ENCODE measurements around the gene ADARB2. TPM values are rescaled to one million over a fixed set of nuclear protein-coding genes. Genes with fewer than 3 reads are reported as not detected.

Gene ADARB2
- total RNA-seq, 6 experiments from 2014 or later, result not detected

DNA sequence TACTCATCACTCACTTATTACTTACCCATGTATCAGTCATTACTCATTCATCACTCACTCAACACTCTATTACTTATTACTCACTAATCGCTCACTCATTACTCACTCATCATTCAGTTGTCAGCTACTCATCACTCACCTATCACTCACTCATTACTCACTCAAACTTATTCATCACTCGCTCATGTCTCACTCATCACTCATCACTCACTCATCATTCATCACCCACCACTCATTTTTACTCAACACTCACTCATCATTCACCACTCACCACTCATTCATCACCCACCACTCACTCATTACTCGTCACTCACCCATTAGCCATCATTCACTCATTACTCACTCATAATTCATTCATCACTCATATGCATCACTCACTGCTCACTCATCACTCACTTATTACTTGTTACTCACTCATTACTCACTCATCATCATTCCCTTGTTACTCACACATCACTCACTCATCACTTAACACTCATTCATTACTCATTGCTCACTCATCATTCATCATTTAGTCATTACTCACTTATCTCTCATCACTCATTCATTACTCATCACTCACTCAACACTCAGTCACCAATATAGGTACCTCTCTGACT lies 237.9 kb downstream of the ADARB2 start:
- Mint-ChIP-seq H3K4me1 (ENCODE audit: low read depth) (no peaks in the 10 kb centered on the region), H3K27me3 (ENCODE audit: insufficient read depth) (no peaks in the 10 kb centered on the region; the same call in 1 of the 2 replicates), H3K36me3 (ENCODE audit: low read depth) (no peaks in the 10 kb centered on the region), H3K4me3 (no peak overlapping the region), H3K27ac (no peak overlapping the region), H3K9me3 (peaks cover 37% of the 10 kb centered on the region)
- no peak for DNase-seq
- TF ChIP-seq, protein P1, sequence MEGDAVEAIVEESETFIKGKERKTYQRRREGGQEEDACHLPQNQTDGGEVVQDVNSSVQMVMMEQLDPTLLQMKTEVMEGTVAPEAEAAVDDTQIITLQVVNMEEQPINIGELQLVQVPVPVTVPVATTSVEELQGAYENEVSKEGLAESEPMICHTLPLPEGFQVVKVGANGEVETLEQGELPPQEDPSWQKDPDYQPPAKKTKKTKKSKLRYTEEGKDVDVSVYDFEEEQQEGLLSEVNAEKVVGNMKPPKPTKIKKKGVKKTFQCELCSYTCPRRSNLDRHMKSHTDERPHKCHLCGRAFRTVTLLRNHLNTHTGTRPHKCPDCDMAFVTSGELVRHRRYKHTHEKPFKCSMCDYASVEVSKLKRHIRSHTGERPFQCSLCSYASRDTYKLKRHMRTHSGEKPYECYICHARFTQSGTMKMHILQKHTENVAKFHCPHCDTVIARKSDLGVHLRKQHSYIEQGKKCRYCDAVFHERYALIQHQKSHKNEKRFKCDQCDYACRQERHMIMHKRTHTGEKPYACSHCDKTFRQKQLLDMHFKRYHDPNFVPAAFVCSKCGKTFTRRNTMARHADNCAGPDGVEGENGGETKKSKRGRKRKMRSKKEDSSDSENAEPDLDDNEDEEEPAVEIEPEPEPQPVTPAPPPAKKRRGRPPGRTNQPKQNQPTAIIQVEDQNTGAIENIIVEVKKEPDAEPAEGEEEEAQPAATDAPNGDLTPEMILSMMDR (IDR thresholded peaks at IDR 0.05), result no peak

DNA sequence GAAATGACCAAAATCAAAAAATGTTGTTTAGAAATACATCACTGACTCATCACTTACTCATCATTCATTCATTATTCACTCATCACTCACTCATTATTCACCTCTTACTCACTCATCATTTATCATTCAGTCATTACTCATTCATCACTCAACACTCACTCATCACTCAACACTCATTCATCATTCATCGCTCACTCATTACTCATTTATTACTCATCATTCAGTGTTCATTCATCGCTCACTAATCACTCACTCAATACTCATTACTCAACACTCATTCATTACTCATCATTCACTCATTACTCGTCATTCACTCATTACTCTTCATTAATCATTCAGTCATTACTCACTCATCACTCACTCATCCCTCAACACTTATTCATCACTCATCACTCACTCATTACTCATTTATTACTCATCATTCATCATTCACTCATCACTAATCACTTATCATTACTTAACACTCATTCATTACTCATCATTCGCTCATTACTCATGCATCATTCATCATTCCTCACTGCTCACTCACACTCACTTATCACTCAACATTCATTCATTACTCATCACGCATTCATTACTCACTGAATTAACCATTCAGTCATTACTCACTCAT lies 238.5 kb downstream of the ADARB2 start:
- Mint-ChIP-seq H3K36me3 (ENCODE audit: low read depth) (no peaks in the 10 kb centered on the region), H3K4me1 (ENCODE audit: low read depth) (no peaks in the 10 kb centered on the region), H3K4me3 (no peak overlapping the region), H3K9me3 (peaks cover 30% of the 10 kb centered on the region), H3K27ac (no peak overlapping the region), H3K27me3 (ENCODE audit: insufficient read depth) (no peaks in the 10 kb centered on the region; the same call in 1 of the 2 replicates)
- no peak for DNase-seq
- TF ChIP-seq, protein P1 (IDR thresholded peaks at IDR 0.05), result no peak

DNA sequence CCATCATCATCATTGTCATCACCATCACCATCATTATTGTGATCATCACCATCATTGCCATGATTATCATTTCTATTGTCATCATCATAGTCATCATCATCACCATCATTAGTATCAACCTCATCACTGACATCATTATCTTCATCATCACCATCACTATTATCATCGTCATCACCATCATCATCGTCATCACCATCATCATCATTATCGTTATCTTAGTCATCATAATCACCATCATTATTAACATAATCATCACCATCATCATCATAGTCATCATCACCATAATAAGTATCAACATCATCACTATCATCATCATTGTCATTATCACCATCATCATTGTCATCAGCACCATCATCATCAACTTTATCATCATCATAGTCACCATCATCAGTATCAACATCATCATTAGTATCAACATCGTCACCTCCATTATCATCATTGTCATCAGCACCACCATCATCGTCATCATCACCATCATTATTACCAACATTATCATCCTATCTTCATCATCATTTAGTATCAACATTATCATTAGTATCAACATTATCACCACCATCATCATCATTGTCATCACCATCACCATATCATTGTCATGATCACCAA lies 241.3 kb downstream of the ADARB2 start:
- H3K36me3 Mint-ChIP-seq (ENCODE audit: low read depth), result peaks cover 8% of the 10 kb centered on the region; the same call in 1 of the 2 replicates
- no peak for DNase-seq
- H3K9me3 Mint-ChIP-seq, result peaks cover 16% of the 10 kb centered on the region
- H3K27ac Mint-ChIP-seq, result no peak overlapping the region
- no peak overlapping the region for H3K4me3 Mint-ChIP-seq
- no peaks in the 10 kb centered on the region for H3K4me1 Mint-ChIP-seq (ENCODE audit: low read depth)
- TF ChIP-seq, protein P1 (IDR thresholded peaks at IDR 0.05), result no peak
- H3K27me3 Mint-ChIP-seq (ENCODE audit: insufficient read depth), result no peaks in the 10 kb centered on the region

DNA sequence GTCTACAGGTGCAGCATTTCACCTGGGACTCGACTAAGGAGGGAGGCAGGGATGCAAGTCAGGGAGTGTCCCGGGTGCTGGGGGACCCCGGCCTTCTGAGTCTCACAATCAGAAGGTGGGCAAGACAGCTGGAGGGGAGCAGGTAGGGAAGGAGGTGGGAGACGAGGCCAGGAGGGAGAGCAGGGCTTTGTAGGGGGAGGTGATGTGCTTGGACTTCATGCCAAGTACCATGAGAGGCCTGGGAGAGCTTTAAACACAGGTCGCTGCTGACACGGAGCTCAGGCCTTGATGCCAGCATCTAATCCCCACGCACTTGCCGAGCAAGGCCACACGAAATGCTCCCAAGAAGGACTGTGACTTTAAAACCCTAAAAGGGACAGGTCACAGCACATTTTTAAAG lies 244.7 kb downstream of the ADARB2 start:
- Mint-ChIP-seq H3K27ac (no peak overlapping the region), H3K36me3 (ENCODE audit: low read depth) (peaks cover 13% of the 10 kb centered on the region; the same call in 1 of the 2 replicates), H3K27me3 (ENCODE audit: insufficient read depth) (no peaks in the 10 kb centered on the region; the same call in 1 of the 2 replicates), H3K9me3 (peaks cover 33% of the 10 kb centered on the region), H3K4me1 (ENCODE audit: low read depth) (no peaks in the 10 kb centered on the region), H3K4me3 (no peak overlapping the region)
- TF ChIP-seq, protein P1 (IDR thresholded peaks at IDR 0.05), result no peak
- DNase-seq, result no peak

DNA sequence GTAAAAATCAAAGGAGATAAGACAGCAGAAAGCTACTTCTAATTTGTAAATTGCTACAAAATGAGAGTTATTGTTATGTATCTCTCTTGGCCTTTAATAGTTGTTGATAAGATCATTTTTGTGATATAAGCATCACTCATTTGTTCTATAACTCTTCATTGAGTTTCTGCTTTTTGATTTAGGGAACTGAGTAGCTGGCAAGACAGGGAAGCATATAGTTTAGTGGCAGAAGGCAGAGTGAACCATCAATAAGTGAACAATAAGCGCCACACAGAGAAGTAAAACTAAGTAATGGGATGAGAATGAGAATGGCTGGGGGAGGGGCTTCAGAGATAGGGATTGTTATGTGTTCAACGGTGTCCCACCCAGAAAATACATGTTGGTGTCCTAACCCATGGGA lies 245.4 kb downstream of the ADARB2 start:
- H3K27me3 Mint-ChIP-seq (ENCODE audit: insufficient read depth), result no peaks in the 10 kb centered on the region; the same call in 1 of the 2 replicates
- no peak overlapping the region for H3K4me3 Mint-ChIP-seq
- peaks cover 13% of the 10 kb centered on the region; the same call in 1 of the 2 replicates for H3K36me3 Mint-ChIP-seq (ENCODE audit: low read depth)
- H3K9me3 Mint-ChIP-seq, result peaks cover 36% of the 10 kb centered on the region
- no peak for DNase-seq
- TF ChIP-seq, protein P1 (IDR thresholded peaks at IDR 0.05), result no peak
- no peaks in the 10 kb centered on the region for H3K4me1 Mint-ChIP-seq (ENCODE audit: low read depth)
- H3K27ac Mint-ChIP-seq, result no peak overlapping the region

Data from HFFc6 (cell line).